Muscle of back (tissue), 11 donors: ENCODE data around the gene KCTD4. TPM values are rescaled to one million over a fixed set of nuclear protein-coding genes. Genes with fewer than 3 reads are reported as not detected.
A peak's percentile ranks its signal among the peaks of the same experiment; 100 is the strongest.
"Not testable (repeated sequence)": the region's sequence is repeated elsewhere in the genome, so short reads cannot be mapped to it uniquely, and the experiment has no call there.

Experiments used
- DNase-seq, 3 donors: peaks; one replicate each; pipeline versions ENCODE4 v3.0.0 to v3.0.0-alpha.2; 2013
- polyA plus RNA-seq, 10 donors: library from polyadenylated mRNA; unstranded; fragments of 120-200 nt; gene quantifications; one replicate each; pipeline ENCODE4 v1.2.1, GENCODE V29; 2013; ENCODE audit not compliant: insufficient read length in 10 of 10

Gene KCTD4
- polyA plus RNA-seq, 10 donors = 0.07 to 0.22 (median 0.19) TPM; not detected in 5

DNA sequence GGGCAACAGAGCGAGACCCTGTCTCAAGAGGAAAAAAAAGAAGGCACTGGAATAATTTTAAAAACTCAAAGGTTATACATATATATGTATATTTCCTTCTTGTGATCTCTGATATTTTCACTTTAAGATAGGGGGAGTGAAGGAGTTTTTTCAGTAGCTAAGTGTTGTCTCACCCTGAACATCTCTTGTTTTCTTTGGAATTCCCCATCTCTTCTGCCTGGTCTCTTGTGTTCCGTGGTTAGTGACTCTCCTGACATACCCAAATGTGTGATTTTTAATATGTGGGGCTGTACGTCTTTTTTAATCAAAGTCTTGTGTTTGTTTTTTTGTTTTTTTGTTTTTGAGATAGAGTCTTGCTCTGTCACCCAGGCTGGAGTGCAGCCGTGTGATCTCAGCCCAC is 15.3 kb upstream of the KCTD4 start:
- no peak for DNase-seq

- no peak for DNase-seq
Measured at GRCh38 chr13:45215392-45216077, 14.7 kb upstream of the KCTD4 start.

- DNase-seq = no peak
Measured at GRCh38 chr13:45209229-45209628, 8.4 kb upstream of the KCTD4 start.

DNA sequence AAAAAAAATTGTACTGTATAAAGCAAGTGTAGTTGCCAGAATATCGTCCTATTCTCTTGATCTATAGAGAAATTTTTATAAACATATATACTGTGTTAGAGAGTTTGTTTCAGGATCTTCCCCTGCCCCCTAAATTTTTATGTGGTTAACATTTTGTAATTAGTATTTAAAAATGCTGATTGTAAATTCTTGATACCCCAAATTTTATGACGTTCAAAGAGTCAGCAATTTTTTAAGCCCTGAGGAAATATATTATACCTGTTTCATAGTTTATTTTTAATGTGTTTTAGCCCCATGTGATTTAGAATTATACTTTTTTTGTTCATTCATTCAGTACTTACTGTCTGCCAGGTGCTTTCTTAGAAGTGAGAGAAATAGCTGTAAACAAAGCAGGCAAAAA is 7.3 kb upstream of the KCTD4 start:
- no peak for DNase-seq

- no peak for DNase-seq
Measured at GRCh38 chr13:45207319-45207718, 6.5 kb upstream of the KCTD4 start.

DNA sequence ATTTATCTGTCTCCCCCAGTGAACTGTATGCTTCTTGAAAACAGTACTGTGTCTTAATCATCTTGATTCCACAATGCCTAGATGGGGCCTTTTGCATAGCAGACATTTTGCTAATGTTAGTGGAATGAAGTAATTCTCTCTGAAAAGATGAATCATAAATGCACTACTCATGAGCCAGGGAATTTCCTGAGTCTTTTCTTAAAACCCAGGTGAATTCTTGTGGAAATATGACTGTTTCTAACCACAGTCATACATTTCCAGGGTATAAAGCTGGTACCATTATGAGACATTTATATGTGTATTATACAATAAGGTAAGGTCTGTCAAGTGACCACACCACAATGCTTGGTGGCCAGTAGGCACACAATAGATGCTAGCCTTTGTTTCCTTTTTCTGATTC is 5.5 kb upstream of the KCTD4 start:
- DNase-seq = peak in 1 of 3 donors; percentile 89

GRCh38 chr13:45205124-45205523 is 4.3 kb upstream of the KCTD4 start:
- no peak for DNase-seq

DNA sequence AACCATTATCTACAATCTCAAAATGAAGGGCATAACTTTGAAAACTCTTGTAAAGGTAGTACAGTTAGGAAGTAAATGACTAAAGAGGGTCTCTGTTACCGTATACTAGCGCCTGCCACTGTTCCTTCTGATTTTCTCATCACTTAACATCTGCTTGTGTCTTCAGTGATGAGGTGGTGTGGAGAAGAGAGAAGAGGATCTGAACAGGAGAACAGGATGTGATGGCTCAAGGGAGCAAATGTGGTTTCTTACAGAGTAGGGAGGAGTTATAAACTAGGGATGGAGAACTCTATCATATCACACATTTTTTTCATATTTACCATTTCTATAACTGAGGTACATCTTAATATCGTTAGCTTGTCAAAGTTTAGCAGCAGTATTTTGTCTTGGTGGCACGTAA is 1.1 kb downstream of the KCTD4 start:
- peak in 2 of 3 donors; percentile 25 to 44 for DNase-seq

DNA sequence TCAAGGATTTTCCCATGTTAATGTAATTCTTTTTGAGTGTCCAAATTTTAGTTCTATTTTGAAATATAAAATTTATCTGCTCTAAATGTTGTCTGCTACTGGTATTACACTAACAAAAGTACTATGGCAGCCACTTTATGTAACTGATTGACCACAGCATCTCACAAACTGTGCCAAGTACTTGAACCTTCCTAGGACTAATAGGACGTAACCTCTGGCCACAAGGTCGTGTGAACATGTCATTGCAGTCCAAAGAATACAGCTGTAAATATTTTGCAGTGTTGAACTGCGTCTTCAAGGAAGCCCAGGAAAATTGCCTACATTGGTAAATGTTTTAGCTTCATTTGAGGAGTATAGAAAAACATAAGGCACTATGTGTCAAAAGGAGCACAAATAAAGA is 1.9 kb downstream of the KCTD4 start:
- DNase-seq = no peak

GRCh38 chr13:45198041-45198440 is 2.8 kb downstream of the KCTD4 start:
- no peak for DNase-seq

GRCh38 chr13:45196622-45197021 is 4.2 kb downstream of the KCTD4 start:
- no peak for DNase-seq

GRCh38 chr13:45196096-45196495 is 4.7 kb downstream of the KCTD4 start:
- DNase-seq = no peak

DNA sequence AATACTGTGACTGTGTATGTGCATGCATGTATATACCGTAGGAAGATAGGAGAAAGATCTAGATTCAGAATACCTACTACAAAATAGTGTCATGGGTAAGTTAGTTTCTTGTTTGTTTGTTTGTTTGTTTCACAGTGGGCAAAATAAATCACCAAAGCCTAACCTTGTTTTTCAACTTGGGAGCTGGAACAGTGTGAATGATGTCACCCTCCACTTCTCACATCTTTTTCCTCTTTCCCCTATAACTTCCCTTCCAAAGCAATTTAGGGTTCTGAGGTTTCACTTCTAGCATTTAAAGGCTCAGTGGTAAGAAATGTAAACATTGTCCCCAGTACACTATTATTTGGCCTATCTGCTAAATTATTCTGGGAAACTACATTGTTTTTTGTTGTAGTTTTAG is 5.4 kb downstream of the KCTD4 start:
- DNase-seq = no peak

GRCh38 chr13:45194081-45194939 is 6.5 kb downstream of the KCTD4 start:
- peak; percentile 28 to 80 (median 80) for DNase-seq

DNA sequence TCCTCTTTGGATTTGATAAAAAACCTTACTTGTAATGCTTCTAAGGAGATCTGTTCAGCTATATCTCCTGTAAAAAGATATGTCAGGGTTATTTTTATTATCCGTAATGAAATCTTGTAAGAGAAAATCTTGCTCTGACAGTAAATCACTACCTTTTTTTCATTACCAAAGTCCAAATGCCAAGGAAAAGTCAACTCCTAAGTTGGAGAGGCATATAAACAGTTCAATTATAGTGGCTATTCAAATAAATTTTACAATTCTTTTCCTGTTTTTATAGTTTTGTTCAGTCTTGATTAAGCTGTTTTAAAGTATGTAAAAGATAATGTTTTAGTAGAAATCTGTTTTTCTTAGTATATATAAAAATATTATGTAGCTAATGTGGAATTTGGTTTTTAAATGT is 9.0 kb downstream of the KCTD4 start:
- no peak for DNase-seq

- peak in 1 of 3 donors; percentile 16 for DNase-seq
Measured at GRCh38 chr13:45189511-45189910, 11.3 kb downstream of the KCTD4 start.

DNA sequence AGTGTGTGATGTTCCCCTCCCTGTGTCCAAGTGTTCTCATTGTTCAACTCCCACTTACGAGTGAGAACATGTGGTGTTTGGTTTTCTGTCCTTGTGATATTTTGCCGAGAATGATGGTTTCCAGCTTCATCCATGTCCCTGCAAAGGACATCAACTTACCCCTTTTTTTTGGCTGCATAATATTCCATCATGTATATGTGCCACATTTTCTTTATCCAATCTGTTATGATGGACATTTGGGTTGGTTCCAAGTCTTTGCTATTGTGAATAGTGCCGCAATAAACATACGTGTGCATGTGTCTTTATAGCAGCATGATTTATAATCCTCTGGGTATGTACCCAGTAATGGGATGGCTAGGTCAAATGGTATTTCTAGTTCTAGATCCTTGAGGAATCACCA is 11.8 kb downstream of the KCTD4 start:
- DNase-seq = not testable (repeated sequence)

GRCh38 chr13:45185286-45185685 is 15.6 kb downstream of the KCTD4 start:
- DNase-seq = no peak

DNA sequence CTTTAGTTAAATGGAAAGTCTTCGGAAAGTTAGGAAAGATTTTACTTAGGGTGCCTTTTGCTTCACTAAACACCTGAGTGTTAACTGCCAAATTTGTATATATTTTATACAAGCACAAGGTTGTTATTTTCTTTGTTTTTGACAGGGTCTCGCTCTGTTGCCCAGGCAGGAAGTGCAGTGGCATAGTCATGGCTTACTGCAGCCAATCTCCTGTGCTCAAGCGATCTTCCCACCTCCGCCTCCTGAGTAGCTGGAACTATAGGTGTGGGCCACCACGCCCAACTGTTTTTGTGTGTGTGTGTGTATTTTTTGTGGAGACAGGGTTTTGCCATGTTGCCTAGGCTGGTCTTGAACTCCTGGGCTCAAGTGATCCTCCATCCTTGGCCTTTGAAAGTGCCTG is 16.2 kb downstream of the KCTD4 start:
- no peak for DNase-seq

DNA sequence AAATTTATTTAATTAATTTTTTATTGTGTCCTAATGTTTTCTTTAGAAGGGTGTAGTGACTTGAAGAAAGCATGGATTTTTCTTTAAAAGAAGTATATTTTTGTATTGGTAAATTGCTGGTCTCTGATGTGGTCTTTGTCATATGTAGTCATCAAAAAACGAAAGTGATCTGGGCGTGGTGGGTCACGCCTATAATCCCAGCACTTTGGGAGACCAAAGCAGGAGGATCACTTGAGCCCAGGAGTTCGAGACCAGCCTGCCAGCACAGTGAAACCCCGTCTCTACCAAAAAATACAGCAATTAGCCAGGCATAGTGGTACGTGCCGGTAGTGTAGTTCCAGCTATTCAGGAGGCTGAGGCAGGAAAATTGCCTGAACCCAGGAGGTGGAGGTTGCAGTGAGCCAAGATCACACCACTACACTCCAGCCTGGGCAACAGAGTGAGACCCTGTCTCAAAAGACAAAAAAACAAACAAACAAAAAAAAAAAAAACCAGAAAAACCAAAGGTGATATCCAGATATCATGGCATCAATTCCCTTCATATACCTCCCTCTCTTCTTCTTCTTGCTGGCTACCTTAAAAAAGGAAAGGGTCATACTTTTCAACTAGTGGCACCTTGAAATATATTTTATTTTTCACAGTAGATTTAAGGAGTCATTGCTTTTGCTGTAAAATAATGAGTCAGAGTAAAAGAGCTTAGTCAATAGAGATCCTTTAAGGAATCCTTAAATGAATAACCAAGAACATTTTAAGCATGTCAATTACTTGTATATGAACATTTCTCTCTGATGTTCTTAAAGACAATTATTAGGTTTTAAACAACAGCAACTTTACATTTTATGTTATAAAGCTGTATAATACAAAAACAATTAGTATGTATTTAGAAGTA is 19.9 kb downstream of the KCTD4 start:
- DNase-seq = no peak

DNA sequence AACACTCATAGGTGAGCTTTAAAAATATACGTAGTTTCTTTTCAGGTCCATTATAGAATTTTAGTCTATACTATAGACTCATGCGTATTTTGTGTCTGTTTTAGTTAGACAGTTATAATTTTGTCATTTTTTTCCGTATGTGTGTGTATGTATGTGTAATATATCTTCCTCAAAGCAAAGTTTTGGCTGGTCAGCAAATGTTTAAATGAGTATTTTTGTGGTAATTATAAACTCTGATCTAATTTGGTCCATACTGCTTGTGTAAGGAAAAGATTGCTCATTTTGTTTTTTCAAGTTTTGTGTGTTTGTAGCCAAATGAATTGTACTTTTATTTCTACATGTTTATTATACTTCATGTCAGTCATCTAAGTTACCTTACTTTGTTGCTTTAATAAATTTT is 20.5 kb downstream of the KCTD4 start:
- DNase-seq = no peak

- DNase-seq = no peak
Measured at GRCh38 chr13:45179428-45179827, 21.4 kb downstream of the KCTD4 start.
